HepG2 (cell line): Measurements from ENCODE around the gene ROCK1. TPM values are rescaled to one million over a fixed set of nuclear protein-coding genes. Genes with fewer than 3 reads are reported as not detected.
A peak's percentile ranks its signal among the peaks of the same experiment; 100 is the strongest.
"Not testable (repeated sequence)": the region's sequence is repeated elsewhere in the genome, so short reads cannot be mapped to it uniquely, and the experiment has no call there.

Experiments
- ATAC-seq: fragments of 200-7000 bp; cut with Tn5 transposase; 3 replicates; pipeline ENCODE4 v1.9.1; 2020; ENCODE audit warnings: mild to moderate bottlenecking, moderate library complexity
- BruUV-seq: library from RNA; stranded (reverse); fragments of 400-500 nt; replicated peaks from 2 replicates; lab custom pipeline; 2021; lab: Mats Ljungman, UMichigan
- CTCF ChIA-PET: fragments of 300-600 bp; formaldehyde crosslinking; extraction: SDS; loops from one replicate; lab custom pipeline; 2021; ENCODE audit warnings: low total read pairs, inconsistent platforms, low intra/inter-chr PET ratio; lab: Yijun Ruan, JAX
- POLR2A ChIA-PET: fragments of 350-600 bp; sonication (Branson Sonifier 250); formaldehyde crosslinking; loops from one replicate; lab custom pipeline; 2020; ENCODE audit warnings: antibody characterized with exemption, inconsistent platforms; lab: Yijun Ruan, JAX
- DNase-seq: peaks from one replicate; pipeline ENCODE4 v3.0.0-alpha.2; 2015; ENCODE audit warnings: low spot score
- FAIRE-seq: peaks from 3 replicates; lab custom pipeline; 2011; peaks lifted over from hg19 to GRCh38; lab: Jason Lieb, UNC
- H2AFZ ChIP-seq: one replicate; pipeline ENCODE4 v1.6.1; 2011; ENCODE audit warnings: low read length, inconsistent platforms
- H3K27ac ChIP-seq: fragments of 300-600 bp; 3 replicates; pipeline ENCODE4 v1.8.0; 2011; ENCODE audit warnings: mixed run types, mild to moderate bottlenecking, mixed read lengths, low read length, inconsistent platforms; ENCODE audit not compliant: insufficient read depth; ENCODE audit errors: extremely low read length
- H3K27me3 ChIP-seq, 2 experiments: fragments of 200-600 bp in 1 of 2; 2 replicates in 1 of 2; 3 replicates in 1 of 2; pipeline versions ENCODE4 v1.6.0 to v1.8.0; 2011; ENCODE audit warnings: low read length in 2 of 2, mild to moderate bottlenecking in 2 of 2, moderate library complexity in 2 of 2, inconsistent platforms in 1 of 2; ENCODE audit not compliant: insufficient read depth in 2 of 2, control insufficient read depth in 1 of 2
- H3K36me3 ChIP-seq, 2 experiments: fragments of 200-600 bp in 1 of 2; replicated peaks in 1 of 2; 2 replicates in 1 of 2; 3 replicates in 1 of 2; pipeline versions ENCODE4 v1.5.1 to v1.8.0; 2011; ENCODE audit warnings: low read length in 2 of 2, inconsistent platforms in 1 of 2; ENCODE audit not compliant: insufficient read depth in 2 of 2, control insufficient read depth in 1 of 2
- H3K4me1 ChIP-seq: 2 replicates; pipeline ENCODE4 v1.5.1; 2012; ENCODE audit warnings: low read length, inconsistent platforms; ENCODE audit not compliant: insufficient read depth
- H3K4me2 ChIP-seq: 2 replicates; pipeline ENCODE4 v1.6.0; 2011; ENCODE audit warnings: low read depth, low read length, inconsistent platforms
- H3K4me3 ChIP-seq, 3 experiments: fragments of 200-600 bp in 1 of 3; sonication (generic), shearing (Covaris generic) in 1 of 3; replicated peaks in 1 of 3; 2 replicates each; pipeline ENCODE4 v1.5.1; 2011 to 2016; ENCODE audit warnings: low read length in 3 of 3, inconsistent platforms in 2 of 3, low read depth in 2 of 3, mild to moderate bottlenecking in 2 of 3, control low read depth in 1 of 3, mixed read lengths in 1 of 3; ENCODE audit not compliant: insufficient read depth in 1 of 3
- H3K79me2 ChIP-seq: one replicate; pipeline ENCODE4 v1.6.1; 2011; ENCODE audit warnings: low read length, inconsistent platforms; ENCODE audit not compliant: insufficient read depth
- H3K9ac ChIP-seq: 2 replicates; pipeline ENCODE4 v1.6.0; 2011; ENCODE audit warnings: mild to moderate bottlenecking, low read depth, low read length, inconsistent platforms; ENCODE audit not compliant: insufficient read depth
- H3K9me3 ChIP-seq: 2 replicates; pipeline ENCODE4 v1.5.1; 2012; ENCODE audit warnings: mild to moderate bottlenecking, low read length
- H4K20me1 ChIP-seq: 2 replicates; pipeline ENCODE4 v1.6.0; 2011; ENCODE audit warnings: inconsistent platforms, mild to moderate bottlenecking, low read length, moderate library complexity; ENCODE audit not compliant: insufficient read depth
- KDM6A ChIP-seq: IDR thresholded peaks from 2 replicates; pipeline ENCODE4 v1.6.1; 2016; ENCODE audit warnings: low read depth
- MAFF ChIP-seq: IDR thresholded peaks from 2 replicates; pipeline ENCODE4 v1.6.1; 2011; ENCODE audit warnings: low read depth, low read length, improper control_type of control experiment
- MAFK ChIP-seq, 2 experiments: IDR thresholded peaks in 1 of 2; conservative IDR thresholded peaks in 1 of 2; 2 replicates each; pipeline ENCODE4 v1.6.1; 2011; ENCODE audit warnings: improper control_type of control experiment in 2 of 2, low read length in 2 of 2
- ZNF775 ChIP-seq: sonication (generic); formaldehyde crosslinking; IDR thresholded peaks from 2 replicates; pipeline ENCODE4 v1.4.0; 2020; ENCODE audit warnings: missing genetic modification reagents, mild to moderate bottlenecking, moderate library complexity, borderline replicate concordance
- WGBS: methylation state at CpG from one replicate; pipeline ENCODE4 v1.1.6; 2017; ENCODE audit warnings: low lambda C conversion rate; 5-methylcytosine and 5-hydroxymethylcytosine counted together
- in situ Hi-C: cut with HindIII; loops from 2 replicates; pipeline ENCODE4 v1.10.0; 2017; ENCODE audit warnings: low pct_unique_long_range_greater_than_20kb; ENCODE audit not compliant: extremely low pct_ligation_motif_present
- intact Hi-C: fragments of 100-400 bp; cut with micrococcal nuclease; formaldehyde crosslinking; loops from one replicate; pipeline ENCODE4 v1.10.0; 2022; ENCODE audit not compliant: unreplicated experiment
- polyA plus RNA-seq, 8 experiments: library from polyadenylated mRNA; depleted of rRNA in 3 of 8; stranded (reverse) in 7 of 8; unstranded in 1 of 8; fragments of >200 nt; fragmentation: Illumina TruSeq in 4 of 8; extraction: Trizol in 4 of 8; gene quantifications; 2 replicates each; pipeline versions ENCODE4 v1.2.1 to v1.2.3, GENCODE V29; 2011 to 2016; ENCODE audit warnings: low read depth in 4 of 8, missing spikeins in 1 of 8, mixed read lengths in 1 of 8; ENCODE audit not compliant: insufficient read depth in 1 of 8
- total RNA-seq, 5 experiments: library from RNA; depleted of rRNA; stranded (reverse); fragments of >200 nt; fragmentation: Illumina TruSeq; extraction: Trizol; gene quantifications; 2 replicates each; pipeline ENCODE4 v1.2.3, GENCODE V29; 2016; ENCODE audit warnings: low read depth in 1 of 5

ROCK1 gene
- total and polyA plus RNA-seq, 2 of the 13 experiments (the other 11 are each of a cell fraction or from before 2014, with no cell fraction given) = 10.5 to 27.2 TPM

DNA sequence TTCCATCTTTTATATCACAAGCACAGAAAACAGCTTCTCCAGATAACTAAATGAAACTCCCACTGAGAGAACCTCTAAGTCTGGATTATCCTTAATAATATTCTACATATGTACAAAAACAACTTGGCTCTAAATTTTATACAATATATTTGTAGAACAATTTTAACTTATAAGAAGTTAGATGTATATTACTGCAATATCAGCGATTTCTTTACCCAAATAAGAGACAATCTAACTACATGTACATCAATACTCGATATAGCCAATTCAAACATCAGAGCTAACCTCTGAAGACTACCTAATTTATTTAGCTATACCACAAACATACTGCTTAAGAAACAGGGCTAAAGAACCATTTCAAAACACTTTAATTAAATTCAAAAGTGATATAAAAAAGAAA is 148.6 kb downstream of the ROCK1 start:
- peaks cover 2 to 30% of the 10 kb centered on the region in 2 experiments; a peak in 2 of 5 replicates for H3K36me3 ChIP-seq
- no peak overlapping the region for H3K27ac ChIP-seq
- ChIA-PET POLR2A (no interaction called here), CTCF (no interaction called here)
- no peaks in the 10 kb centered on the region for H3K9me3 ChIP-seq
- H4K20me1 ChIP-seq = no peaks in the 10 kb centered on the region; the same call in 1 of the 2 replicates
- no peak overlapping the region for H3K4me2 ChIP-seq
- WGBS = 100% methylated on average over 2 of the region's 2 CpGs
- no peaks in the 10 kb centered on the region for H3K27me3 ChIP-seq
- no peak overlapping the region for H2AFZ ChIP-seq
- ATAC-seq = no peak
- H3K4me1 ChIP-seq = no peaks in the 10 kb centered on the region
- H3K4me3 ChIP-seq = no peak overlapping the region
- TF ChIP-seq MAFF (peak; percentile 85), ZNF775 (no peak), MAFK (conservative IDR thresholded peaks at IDR 0.05 in 1 of 2, IDR thresholded peaks at IDR 0.05 in 1 of 2; ENCODE audit: low read length in 2 of 2) (peak; percentile 85 to 92)
- no TSS peak for BruUV-seq
- intact Hi-C loops = no loop called here
- in situ Hi-C loops = no loop called here
- no peak for FAIRE-seq
- H3K9ac ChIP-seq = no peak overlapping the region
- DNase-seq = no peak
- no peaks in the 10 kb centered on the region for H3K79me2 ChIP-seq

DNA sequence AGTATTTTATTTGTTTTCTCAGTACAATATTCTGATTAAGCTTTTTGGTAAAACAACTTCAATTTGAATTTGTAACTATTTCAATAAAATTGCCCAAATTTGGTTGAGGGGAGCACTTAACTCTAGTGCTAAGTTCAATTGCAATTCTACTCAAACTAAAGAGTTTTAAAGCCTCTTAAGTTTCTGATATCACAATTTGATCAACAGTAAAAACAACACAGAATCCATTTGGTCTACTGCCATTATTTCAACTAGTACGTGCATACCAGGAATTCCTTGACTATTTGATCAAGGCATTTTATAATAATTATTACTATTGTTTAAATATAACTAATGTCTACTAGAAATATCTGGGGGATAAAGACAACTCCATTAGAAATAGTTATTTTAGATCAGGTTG is 150.9 kb downstream of the ROCK1 start:
- intact Hi-C loops (no loop called here), in situ Hi-C loops (no loop called here)
- DNase-seq (no peak), FAIRE-seq (no peak), ATAC-seq (no peak)
- POLR2A ChIA-PET = no interaction called here
- H3K36me3 ChIP-seq = peaks cover 1 to 13% of the 10 kb centered on the region in 2 experiments; a peak in 1 of 5 replicates
- no TSS peak for BruUV-seq
- no peak overlapping the region for H3K9ac ChIP-seq
- no peak overlapping the region for H3K27ac ChIP-seq
- no peaks in the 10 kb centered on the region for H3K79me2 ChIP-seq
- no peaks in the 10 kb centered on the region for H3K27me3 ChIP-seq
- H3K4me1 ChIP-seq = no peaks in the 10 kb centered on the region
- H3K4me3 ChIP-seq = no peak overlapping the region
- no peak overlapping the region for H3K4me2 ChIP-seq
- TF ChIP-seq KDM6A (CRISPR knock-in tag) = no peak
- no peak overlapping the region for H2AFZ ChIP-seq
- CTCF ChIA-PET = no interaction called here
- 94% methylated on average over 1 of the region's 1 CpG for WGBS
- no peaks in the 10 kb centered on the region for H3K9me3 ChIP-seq
- H4K20me1 ChIP-seq = no peaks in the 10 kb centered on the region; the same call in 1 of the 2 replicates

DNA sequence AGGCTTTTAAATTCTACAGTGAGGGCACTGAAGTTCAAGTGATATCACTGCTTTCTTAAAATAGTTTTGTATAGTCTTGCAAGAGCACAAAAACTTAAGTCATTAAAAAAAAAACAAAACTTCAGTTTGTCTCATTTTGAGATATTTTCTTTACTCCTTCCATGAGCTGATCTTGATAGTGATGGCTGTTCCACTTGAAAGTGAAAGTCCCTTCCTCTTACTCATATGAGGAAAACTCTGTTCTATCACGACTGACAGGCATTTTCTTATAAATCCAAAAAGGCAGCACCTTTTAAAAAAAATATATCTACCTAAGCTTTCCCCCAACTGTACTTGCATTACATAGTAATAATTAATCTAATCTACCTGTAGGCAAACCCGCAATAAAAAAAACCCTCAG is 160.8 kb downstream of the ROCK1 start:
- H3K36me3 ChIP-seq, H3K4me2 ChIP-seq, POLR2A ChIA-PET, H3K9ac ChIP-seq, H3K4me1 ChIP-seq, H3K79me2 ChIP-seq, CTCF ChIA-PET, H3K27me3 ChIP-seq, intact Hi-C loops, H4K20me1 ChIP-seq, ATAC-seq, H3K27ac ChIP-seq, in situ Hi-C loops, DNase-seq, FAIRE-seq, H2AFZ ChIP-seq, H3K4me3 ChIP-seq, H3K9me3 ChIP-seq, BruUV-seq: not testable (repeated sequence)
- WGBS = 100% methylated on average over 2 of the region's 2 CpGs
